Liver (tissue), 3 donors: Measurements from ENCODE around the gene EMC1.

Experiments used
- CTCF ChIP-seq: fragments of 150-350 bp; IDR thresholded peaks from 2 replicates; pipeline ENCODE4 v1.5.1; 2017; ENCODE audit warnings: improper control_type of control experiment, low read depth, low read length; ENCODE audit not compliant: missing input control
- FOXA1 ChIP-seq: IDR thresholded peaks from 2 replicates; pipeline ENCODE4 v1.6.1; 2016; ENCODE audit warnings: antibody characterized with exemption
- GABPA ChIP-seq, 2 donors: IDR thresholded peaks in 1 of 2; conservative IDR thresholded peaks in 1 of 2; 2 replicates each; pipeline ENCODE4 v1.6.1; 2016; ENCODE audit warnings: antibody characterized with exemption in 2 of 2, mild to moderate bottlenecking in 1 of 2, moderate library complexity in 1 of 2
- JUND ChIP-seq, 2 donors: IDR thresholded peaks; 2 replicates each; pipeline ENCODE4 v1.6.1; 2016; ENCODE audit warnings: antibody characterized with exemption in 2 of 2
- RAD21 ChIP-seq, 2 donors: IDR thresholded peaks; 2 replicates each; pipeline ENCODE4 v1.6.1; 2016; ENCODE audit warnings: antibody characterized with exemption in 2 of 2, mild to moderate bottlenecking in 2 of 2
- REST ChIP-seq: IDR thresholded peaks from 2 replicates; pipeline ENCODE4 v1.6.1; 2016; ENCODE audit warnings: antibody characterized with exemption, mild to moderate bottlenecking
- YY1 ChIP-seq: IDR thresholded peaks from 2 replicates; pipeline ENCODE4 v1.6.1; 2016; ENCODE audit warnings: antibody characterized with exemption, mild to moderate bottlenecking
- ZBTB33 ChIP-seq: IDR thresholded peaks from 2 replicates; pipeline ENCODE4 v1.6.1; 2016; ENCODE audit warnings: antibody characterized with exemption
- TF ChIP-seq, protein P1 (sequence below): IDR thresholded peaks from 2 replicates; pipeline ENCODE4 v1.6.1; 2016; ENCODE audit warnings: antibody characterized with exemption
- donor health status: healthy.
- donor health status: healthy.

DNA sequence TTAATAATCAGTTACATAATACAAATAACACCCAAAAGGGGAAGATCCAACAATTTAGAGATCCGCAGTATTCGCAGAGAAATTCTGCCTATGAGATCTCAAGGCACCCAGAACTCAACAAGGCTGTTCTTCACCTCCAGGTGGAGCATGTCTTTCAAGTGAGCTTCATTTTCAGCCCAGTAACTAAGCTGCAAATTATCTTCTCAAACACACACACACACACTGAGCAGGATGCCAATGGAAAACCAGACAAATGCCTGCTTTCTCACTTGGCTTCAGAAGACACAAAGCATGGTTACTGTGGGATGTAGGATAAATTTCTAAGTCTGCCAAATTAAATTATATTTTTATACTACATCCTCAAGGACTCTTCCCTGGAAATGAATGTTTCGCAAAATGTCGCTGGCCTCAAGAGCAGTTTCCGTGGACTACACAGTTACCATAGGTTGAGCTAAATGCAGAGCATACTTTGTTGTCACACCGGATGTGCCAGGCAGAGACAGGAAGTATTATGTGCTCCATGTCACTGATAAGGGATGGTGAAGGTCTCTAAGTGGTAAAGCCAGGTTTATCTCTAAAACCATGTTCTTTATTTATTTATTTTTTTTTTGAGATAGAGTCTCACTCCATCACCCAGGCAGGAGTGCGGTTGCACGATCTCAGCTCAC is 71.6 kb downstream of the EMC1 start:
- TF ChIP-seq, protein P1, sequence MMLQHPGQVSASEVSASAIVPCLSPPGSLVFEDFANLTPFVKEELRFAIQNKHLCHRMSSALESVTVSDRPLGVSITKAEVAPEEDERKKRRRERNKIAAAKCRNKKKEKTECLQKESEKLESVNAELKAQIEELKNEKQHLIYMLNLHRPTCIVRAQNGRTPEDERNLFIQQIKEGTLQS: no peak
- TF ChIP-seq FOXA1 (no peak), CTCF (peak; percentile 38), RAD21 (IDR thresholded peaks at IDR 0.05) (peak; percentile 59 to 69), ZBTB33 (no peak), REST (no peak), YY1 (no peak), JUND (IDR thresholded peaks at IDR 0.05) (no peak), GABPA (IDR thresholded peaks at IDR 0.05 in 1 of 2, conservative IDR thresholded peaks at IDR 0.05 in 1 of 2) (no peak)
